Gastroesophageal sphincter (tissue), 3 donors: ENCODE data around the gene PTPN12.

Experiments used
- CTCF ChIP-seq, 4 experiments: fragments of 200-600 bp in 2 of 4; fragments of 450-650 bp in 2 of 4; sonication (generic) in 1 of 4; IDR thresholded peaks; one replicate each; pipeline ENCODE4 v1.5.1; 2017 to 2019; ENCODE audit warnings: antibody characterized with exemption in 4 of 4, mild to moderate bottlenecking in 2 of 4, moderate library complexity in 2 of 4
- EP300 ChIP-seq: sonication (generic); formaldehyde crosslinking; IDR thresholded peaks from one replicate; pipeline ENCODE4 v1.6.1; 2017; ENCODE audit warnings: antibody characterized with exemption, mild to moderate bottlenecking
- POLR2A ChIP-seq, 2 donors: fragments of 450-650 bp; IDR thresholded peaks; one replicate each; pipeline ENCODE4 v1.6.1; 2017; ENCODE audit warnings: antibody characterized with exemption in 2 of 2, mild to moderate bottlenecking in 2 of 2, moderate library complexity in 1 of 2

GRCh38 chr7:77537778-77538280, 734 bp downstream of the PTPN12 start:
- no peak for TF ChIP-seq POLR2A (IDR thresholded peaks at IDR 0.05)
- no peak for TF ChIP-seq CTCF (IDR thresholded peaks at IDR 0.05)
- TF ChIP-seq EP300 = no peak
